Keratinocyte (primary cell): Measurements from ENCODE around the gene GPC5. TPM values are rescaled to one million over a fixed set of nuclear protein-coding genes. Genes with fewer than 3 reads are reported as not detected.
A peak's percentile ranks its signal among the peaks of the same experiment; 100 is the strongest.

Source experiments
- DNase-seq: peaks from one replicate; pipeline ENCODE4 v3.0.0-alpha.2; 2011; ENCODE audit warnings: low read depth, missing footprints, low spot score
- FAIRE-seq: peaks from 2 replicates; lab custom pipeline; 2011; peaks lifted over from hg19 to GRCh38; lab: Jason Lieb, UNC
- H2AFZ ChIP-seq: 2 replicates; pipeline ENCODE4 v1.6.0; 2012; ENCODE audit warnings: low read length, control low read depth, inconsistent platforms; ENCODE audit not compliant: control insufficient read depth
- H3K27ac ChIP-seq: 2 replicates; pipeline ENCODE4 v1.5.1; 2011; ENCODE audit warnings: low read length; ENCODE audit not compliant: control insufficient read depth, insufficient read depth
- H3K27me3 ChIP-seq: 3 replicates; pipeline ENCODE4 v1.6.0; 2011; ENCODE audit warnings: low read length; ENCODE audit not compliant: control insufficient read depth, insufficient read depth; ENCODE audit errors: extremely low read depth
- H3K36me3 ChIP-seq, 2 experiments: 2 replicates in 1 of 2; 3 replicates in 1 of 2; pipeline ENCODE4 v1.5.1; 2011; ENCODE audit warnings: low read length in 2 of 2, mild to moderate bottlenecking in 1 of 2; ENCODE audit not compliant: control insufficient read depth in 2 of 2, insufficient read depth in 2 of 2; ENCODE audit errors: extremely low read depth in 1 of 2
- H3K4me1 ChIP-seq: 3 replicates; pipeline ENCODE4 v1.5.1; 2011; ENCODE audit warnings: low read length; ENCODE audit not compliant: control insufficient read depth, insufficient read depth; ENCODE audit errors: extremely low read depth
- H3K4me2 ChIP-seq: 3 replicates; pipeline ENCODE4 v1.6.0; 2011; ENCODE audit warnings: low read depth, low read length; ENCODE audit not compliant: control insufficient read depth, insufficient read depth; ENCODE audit errors: extremely low read depth
- H3K4me3 ChIP-seq, 3 experiments: fragments of 200-600 bp in 1 of 3; sonication (generic) in 1 of 3; 2 replicates in 2 of 3; 3 replicates in 1 of 3; pipeline ENCODE4 v1.5.1; 2011 to 2016; ENCODE audit warnings: low read length in 3 of 3, mild to moderate bottlenecking in 3 of 3, control low read depth in 2 of 3, inconsistent platforms in 1 of 3, low read depth in 1 of 3, mixed read lengths in 1 of 3, mixed run types in 1 of 3, moderate library complexity in 1 of 3; ENCODE audit not compliant: control insufficient read depth in 2 of 3, insufficient read depth in 2 of 3; ENCODE audit errors: extremely low read depth in 1 of 3
- H3K79me2 ChIP-seq: 2 replicates; pipeline ENCODE4 v1.6.0; 2012; ENCODE audit warnings: low read length; ENCODE audit not compliant: control insufficient read depth, insufficient read depth
- H3K9ac ChIP-seq: 3 replicates; pipeline ENCODE4 v1.6.0; 2011; ENCODE audit warnings: low read length; ENCODE audit not compliant: control insufficient read depth, insufficient read depth; ENCODE audit errors: extremely low read depth
- H3K9me1 ChIP-seq: 3 replicates; pipeline ENCODE4 v1.6.0; 2011; ENCODE audit warnings: low read length; ENCODE audit not compliant: control insufficient read depth, insufficient read depth; ENCODE audit errors: extremely low read depth
- H3K9me3 ChIP-seq: 2 replicates; pipeline ENCODE4 v1.5.1; 2012; ENCODE audit warnings: low read depth, low read length; ENCODE audit not compliant: control insufficient read depth
- H4K20me1 ChIP-seq: 3 replicates; pipeline ENCODE4 v1.6.0; 2011; ENCODE audit warnings: low read length; ENCODE audit not compliant: control insufficient read depth, insufficient read depth; ENCODE audit errors: extremely low read depth
- EZH2 ChIP-seq: IDR thresholded peaks from one replicate; pipeline ENCODE4 v1.6.1; 2012; ENCODE audit warnings: inconsistent platforms, mild to moderate bottlenecking, low read length, moderate library complexity
- dilution Hi-C: fragments of 300-500 bp; cut with MboI; formaldehyde crosslinking; loops from one replicate; pipeline ENCODE4 v1.7.0; 2020; ENCODE audit warnings: low sequenced_read_pairs; ENCODE audit not compliant: extremely low pct_ligation_motif_present
- polyA plus RNA-seq, 5 experiments: library from polyadenylated mRNA; depleted of rRNA in 3 of 5; stranded (reverse) in 3 of 5; stranded (forward) in 1 of 5; unstranded in 1 of 5; fragments of >200 nt; gene quantifications; 1 replicate in 1 of 5; 2 replicates in 3 of 5; 3 replicates in 1 of 5; pipeline versions ENCODE4 v1.2.1 to v1.2.3, GENCODE V29; 2011 to 2012; ENCODE audit warnings: missing spikeins in 2 of 5, low read depth in 1 of 5, low replicate concordance in 1 of 5
- TF ChIP-seq, protein P1 (sequence below), 3 experiments: IDR thresholded peaks in 1 of 3; conservative IDR thresholded peaks in 1 of 3; optimal IDR thresholded peaks in 1 of 3; 2 replicates in 2 of 3; 3 replicates in 1 of 3; pipeline versions ENCODE3 to v1.5.1; 2011; ENCODE audit warnings: low read length in 3 of 3, mild to moderate bottlenecking in 3 of 3, moderate library complexity in 2 of 3, control low read depth in 1 of 3, inconsistent platforms in 1 of 3; ENCODE audit not compliant: insufficient read depth in 2 of 3; ENCODE audit errors: extremely low read depth in 1 of 3

GPC5 gene
- polyA plus RNA-seq, 1 donor (not counting 4 experiments of a cell fraction or from before 2014, with no cell fraction given): 0.10 TPM

DNA sequence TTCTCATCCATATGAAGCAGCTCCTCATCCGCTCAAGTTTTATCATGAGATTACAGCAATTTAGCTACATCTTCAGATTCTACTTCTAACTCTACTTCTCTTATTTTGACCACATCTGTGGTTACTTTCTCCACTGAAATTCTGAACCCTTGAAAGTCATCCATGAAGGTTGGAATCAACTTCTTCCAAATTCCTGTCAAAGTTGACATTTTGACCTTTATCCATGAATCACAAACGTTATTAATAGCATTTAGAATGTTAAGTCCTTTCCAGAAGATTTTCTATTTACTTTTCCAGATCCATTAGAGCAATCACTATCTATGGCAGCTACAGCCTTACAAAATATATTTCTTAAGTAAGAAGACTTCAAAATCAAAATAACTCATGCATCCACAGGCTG, 1406.5 kb downstream of the GPC5 start:
- no peak overlapping the region for H2AFZ ChIP-seq
- no peaks in the 10 kb centered on the region for H4K20me1 ChIP-seq
- FAIRE-seq: no peak
- dilution Hi-C loops: no loop called here
- no peaks in the 10 kb centered on the region for H3K79me2 ChIP-seq
- no peak for DNase-seq
- no peaks in the 10 kb centered on the region for H3K36me3 ChIP-seq
- no peaks in the 10 kb centered on the region for H3K9me3 ChIP-seq
- H3K27me3 ChIP-seq: no peaks in the 10 kb centered on the region
- TF ChIP-seq, protein P1, sequence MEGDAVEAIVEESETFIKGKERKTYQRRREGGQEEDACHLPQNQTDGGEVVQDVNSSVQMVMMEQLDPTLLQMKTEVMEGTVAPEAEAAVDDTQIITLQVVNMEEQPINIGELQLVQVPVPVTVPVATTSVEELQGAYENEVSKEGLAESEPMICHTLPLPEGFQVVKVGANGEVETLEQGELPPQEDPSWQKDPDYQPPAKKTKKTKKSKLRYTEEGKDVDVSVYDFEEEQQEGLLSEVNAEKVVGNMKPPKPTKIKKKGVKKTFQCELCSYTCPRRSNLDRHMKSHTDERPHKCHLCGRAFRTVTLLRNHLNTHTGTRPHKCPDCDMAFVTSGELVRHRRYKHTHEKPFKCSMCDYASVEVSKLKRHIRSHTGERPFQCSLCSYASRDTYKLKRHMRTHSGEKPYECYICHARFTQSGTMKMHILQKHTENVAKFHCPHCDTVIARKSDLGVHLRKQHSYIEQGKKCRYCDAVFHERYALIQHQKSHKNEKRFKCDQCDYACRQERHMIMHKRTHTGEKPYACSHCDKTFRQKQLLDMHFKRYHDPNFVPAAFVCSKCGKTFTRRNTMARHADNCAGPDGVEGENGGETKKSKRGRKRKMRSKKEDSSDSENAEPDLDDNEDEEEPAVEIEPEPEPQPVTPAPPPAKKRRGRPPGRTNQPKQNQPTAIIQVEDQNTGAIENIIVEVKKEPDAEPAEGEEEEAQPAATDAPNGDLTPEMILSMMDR (optimal IDR thresholded peaks at IDR 0.05 in 1 of 3, IDR thresholded peaks at IDR 0.05 in 1 of 3, conservative IDR thresholded peaks at IDR 0.05 in 1 of 3; ENCODE audit: extremely low read depth in 1 of 3, insufficient read depth in 2 of 3, low read length in 3 of 3): no peak
- TF ChIP-seq EZH2: no peak
- no peak overlapping the region for H3K9ac ChIP-seq
- no peak overlapping the region for H3K27ac ChIP-seq
- H3K4me1 ChIP-seq: peaks cover 5% of the 10 kb centered on the region
- no peaks in the 10 kb centered on the region for H3K9me1 ChIP-seq
- no peak overlapping the region for H3K4me2 ChIP-seq
- H3K4me3 ChIP-seq: no peak overlapping the region

DNA sequence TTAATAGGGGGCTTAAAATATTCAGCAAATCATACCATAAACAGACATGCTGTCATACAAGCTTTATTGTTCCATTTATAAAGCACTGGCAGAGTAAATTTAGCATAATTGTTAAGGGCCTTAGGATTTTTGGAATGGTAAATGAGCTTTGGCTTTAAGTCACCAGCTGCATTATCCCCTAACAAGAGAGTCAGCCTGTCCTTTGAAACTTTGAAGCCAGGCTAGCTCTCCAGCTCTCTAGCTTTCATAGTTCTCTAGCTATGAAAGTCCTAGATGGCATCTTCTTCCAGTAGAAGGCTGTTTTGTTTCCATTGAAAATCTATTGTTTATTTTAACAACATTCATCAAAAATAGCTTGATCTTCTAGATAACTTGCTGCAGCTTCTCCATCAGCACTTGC, 1407.3 kb downstream of the GPC5 start:
- H2AFZ ChIP-seq: peak overlapping the region; percentile 82
- FAIRE-seq: peak; percentile 36

More for the DNA sequence above, 1407.3 kb downstream of the GPC5 start:
- H3K4me2 ChIP-seq: peak overlapping the region; percentile 63
- peaks cover 5% of the 10 kb centered on the region for H3K4me1 ChIP-seq
- no peaks in the 10 kb centered on the region for H3K9me3 ChIP-seq
- H4K20me1 ChIP-seq: no peaks in the 10 kb centered on the region
- dilution Hi-C loops: no loop called here
- H3K27me3 ChIP-seq: no peaks in the 10 kb centered on the region
- H3K27ac ChIP-seq: no peak overlapping the region
- no peak for DNase-seq
- H3K79me2 ChIP-seq: no peaks in the 10 kb centered on the region
- peak overlapping the region in 2 of 3 experiments; percentile 59 for H3K4me3 ChIP-seq
- TF ChIP-seq EZH2: no peak
- TF ChIP-seq, protein P1 (optimal IDR thresholded peaks at IDR 0.05 in 1 of 3, IDR thresholded peaks at IDR 0.05 in 1 of 3, conservative IDR thresholded peaks at IDR 0.05 in 1 of 3; ENCODE audit: extremely low read depth in 1 of 3, insufficient read depth in 2 of 3, low read length in 3 of 3): no peak
- H3K36me3 ChIP-seq: no peaks in the 10 kb centered on the region
- no peak overlapping the region for H3K9ac ChIP-seq
- H3K9me1 ChIP-seq: no peaks in the 10 kb centered on the region
